ENCODE results near the gene DNAJB6. TPM values are rescaled to one million over a fixed set of nuclear protein-coding genes. Genes with fewer than 3 reads are reported as not detected.

Gene DNAJB6
- total and polyA plus RNA-seq, 2 donors (not counting 3 experiments of a cell fraction or from before 2014, with no cell fraction given) = 69.6 to 135 TPM

DNA sequence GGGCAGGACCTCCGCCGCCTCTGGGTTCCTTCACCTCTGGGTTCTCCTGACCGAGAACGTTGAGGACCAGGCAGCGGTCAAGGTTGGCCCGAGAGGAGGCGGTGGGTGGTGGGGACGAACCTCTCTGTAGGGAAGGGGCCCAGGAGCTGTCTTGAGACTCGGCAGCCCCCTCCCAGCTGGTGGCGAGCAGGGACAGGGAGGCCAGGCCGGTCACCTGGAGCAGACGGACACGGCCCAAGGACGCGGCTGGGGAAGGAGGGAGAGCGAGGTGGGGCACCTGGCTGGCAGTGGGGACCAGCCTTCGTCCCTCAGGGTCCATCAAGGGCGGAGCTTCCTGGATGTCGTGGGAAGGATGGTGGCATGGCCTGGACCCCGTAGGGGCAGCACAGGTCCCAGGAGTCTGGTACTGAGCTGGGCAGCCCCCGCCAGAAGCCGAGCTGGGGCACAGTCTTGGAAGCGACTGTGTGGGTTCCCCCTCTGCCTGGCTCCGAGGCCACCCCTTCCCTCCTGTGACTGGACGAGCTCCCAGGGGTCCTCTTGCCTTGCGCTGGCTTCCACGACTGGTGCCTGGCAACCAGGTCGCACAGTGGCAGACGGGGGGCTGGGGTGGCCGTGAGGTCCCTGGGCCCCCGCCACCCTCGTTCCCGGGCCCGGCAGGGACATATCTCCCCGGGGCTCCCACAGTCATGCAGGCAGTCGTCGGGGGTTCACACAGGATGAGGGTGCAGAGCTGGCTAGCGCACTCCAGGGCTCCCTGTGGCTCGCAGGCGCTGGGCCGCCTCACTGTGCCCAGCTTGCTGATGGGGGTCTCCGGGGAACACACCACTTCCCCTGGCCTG is 89.9 kb downstream of the DNAJB6 start:
- Histone ChIP-seq H3K4me3 (replicated peaks in 1 of 3; ENCODE audit: insufficient read depth in 1 of 3, low read depth in 1 of 3, low read length in 3 of 3) (no peak overlapping the region), H3K27me3 (ENCODE audit: control insufficient read depth in 2 of 2, insufficient read depth in 2 of 2, low read length in 2 of 2) (no peaks in the 10 kb centered on the region), H3K9me1 (replicated peaks; ENCODE audit: control insufficient read depth, extremely low read depth, insufficient read depth, low read length) (no peaks in the 10 kb centered on the region), H3K79me2 (ENCODE audit: control insufficient read depth, insufficient read depth, low read length) (no peaks in the 10 kb centered on the region), H3K4me1 (ENCODE audit: control insufficient read depth, extremely low read depth, insufficient read depth, low read length) (peaks cover 17% of the 10 kb centered on the region), H3K9me3 (replicated peaks; ENCODE audit: control insufficient read depth, insufficient read depth, low read length) (no peaks in the 10 kb centered on the region), H2AFZ (ENCODE audit: low read depth, low read length) (no peak overlapping the region), H3K9ac (replicated peaks; ENCODE audit: extremely low read depth, insufficient read depth, low read length) (no peak overlapping the region), H3K27ac (ENCODE audit: insufficient read depth, low read depth, low read length) (no peak overlapping the region), H3K4me2 (ENCODE audit: insufficient read depth, low read length) (no peak overlapping the region), H3K36me3 (ENCODE audit: control insufficient read depth in 2 of 2, extremely low read depth in 1 of 2, insufficient read depth in 2 of 2, low read length in 2 of 2) (no peaks in the 10 kb centered on the region), H4K20me1 (replicated peaks; ENCODE audit: control insufficient read depth, extremely low read depth, insufficient read depth, low read length) (no peaks in the 10 kb centered on the region)
- TF ChIP-seq MYC (IDR thresholded peaks at IDR 0.05; ENCODE audit: low read depth, low read length) (no peak), EZH2 (IDR thresholded peaks at IDR 0.05; ENCODE audit: borderline replicate concordance, low read depth, low read length, severe bottlenecking) (no peak), FOS (IDR thresholded peaks at IDR 0.05; ENCODE audit: borderline replicate concordance, insufficient read depth, low read length) (no peak), POLR2AphosphoS5 (IDR thresholded peaks at IDR 0.05; ENCODE audit: insufficient read depth, low read depth, low read length) (no peak), MAX (IDR thresholded peaks at IDR 0.05; ENCODE audit: insufficient read depth, insufficient read length) (no peak), GATA2 (IDR thresholded peaks at IDR 0.05; ENCODE audit: insufficient read depth, insufficient read length, low read depth, low read length) (no peak), JUN (IDR thresholded peaks at IDR 0.05; ENCODE audit: borderline replicate concordance, insufficient read depth, insufficient read length, low read depth) (no peak), CTCF (IDR thresholded peaks at IDR 0.05; ENCODE audit: extremely low read depth in 1 of 2, insufficient read depth in 1 of 2, low read depth in 1 of 2, low read length in 2 of 2) (no peak), POLR2A (IDR thresholded peaks at IDR 0.05; ENCODE audit: low read depth, low read length) (no peak)
- intact Hi-C loops (cut with micrococcal nuclease) = no loop called here
- DNase-seq (ENCODE audit: low read depth, low spot score) = no peak
- dilution Hi-C loops (cut with MboI; ENCODE audit: extremely low pct_ligation_motif_present, low sequenced_read_pairs) = no loop called here
- no peak for FAIRE-seq
- ChIA-PET POLR2A (no interaction called here), CTCF (no interaction called here)
- no TSS peak for BruUV-seq (replicated peaks)
